ENCODE measurements around the gene SS18L1.

DNA sequence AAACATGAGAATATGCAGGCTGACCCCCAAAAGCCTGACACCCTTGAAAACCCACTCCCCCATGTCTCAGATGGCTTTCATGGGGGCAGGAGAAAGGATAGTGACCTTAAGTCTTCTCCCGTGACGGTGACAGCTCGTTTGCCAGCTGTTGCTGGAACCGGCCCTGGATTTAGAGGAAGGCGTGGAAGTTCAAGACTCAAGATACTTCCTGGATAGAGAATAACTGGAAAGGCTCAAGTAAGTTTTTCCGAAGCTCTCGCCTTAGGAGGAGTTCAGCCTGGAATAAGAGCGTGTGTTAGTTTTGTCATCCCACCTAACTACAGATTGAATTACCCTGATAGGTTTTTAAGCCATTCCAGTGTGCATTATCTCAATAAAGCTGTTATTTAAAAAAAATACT, 27.7 kb downstream of the SS18L1 start:
- TF ChIP-seq, protein P1, sequence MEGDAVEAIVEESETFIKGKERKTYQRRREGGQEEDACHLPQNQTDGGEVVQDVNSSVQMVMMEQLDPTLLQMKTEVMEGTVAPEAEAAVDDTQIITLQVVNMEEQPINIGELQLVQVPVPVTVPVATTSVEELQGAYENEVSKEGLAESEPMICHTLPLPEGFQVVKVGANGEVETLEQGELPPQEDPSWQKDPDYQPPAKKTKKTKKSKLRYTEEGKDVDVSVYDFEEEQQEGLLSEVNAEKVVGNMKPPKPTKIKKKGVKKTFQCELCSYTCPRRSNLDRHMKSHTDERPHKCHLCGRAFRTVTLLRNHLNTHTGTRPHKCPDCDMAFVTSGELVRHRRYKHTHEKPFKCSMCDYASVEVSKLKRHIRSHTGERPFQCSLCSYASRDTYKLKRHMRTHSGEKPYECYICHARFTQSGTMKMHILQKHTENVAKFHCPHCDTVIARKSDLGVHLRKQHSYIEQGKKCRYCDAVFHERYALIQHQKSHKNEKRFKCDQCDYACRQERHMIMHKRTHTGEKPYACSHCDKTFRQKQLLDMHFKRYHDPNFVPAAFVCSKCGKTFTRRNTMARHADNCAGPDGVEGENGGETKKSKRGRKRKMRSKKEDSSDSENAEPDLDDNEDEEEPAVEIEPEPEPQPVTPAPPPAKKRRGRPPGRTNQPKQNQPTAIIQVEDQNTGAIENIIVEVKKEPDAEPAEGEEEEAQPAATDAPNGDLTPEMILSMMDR (IDR thresholded peaks at IDR 0.05), result no peak
- TF ChIP-seq POLR2A (IDR thresholded peaks at IDR 0.05), result no peak

Data from testis (tissue), 2 donors.